Mesothelial cell of epicardium (in vitro differentiated cells): Measurements from ENCODE around the gene HJV. TPM values are rescaled to one million over a fixed set of nuclear protein-coding genes. Genes with fewer than 3 reads are reported as not detected.
A peak's percentile ranks its signal among the peaks of the same experiment; 100 is the strongest.

Source experiments
- DNase-seq, 2 experiments: peaks; one replicate each; pipeline ENCODE4 v3.0.0; 2021; ENCODE audit warnings: low spot score in 2 of 2; ENCODE audit not compliant: unreplicated experiment in 2 of 2
- H3K27ac Mint-ChIP-seq: 2 replicates; pipeline ENCODE4 v1.8.0; 2021; ENCODE audit warnings: mixed read lengths
- H3K27me3 Mint-ChIP-seq: 2 replicates; pipeline ENCODE4 v1.8.0; 2021; ENCODE audit warnings: low read depth, mixed read lengths
- H3K36me3 Mint-ChIP-seq: 2 replicates; pipeline ENCODE4 v1.8.0; 2021; ENCODE audit warnings: mixed read lengths
- H3K4me1 Mint-ChIP-seq: 2 replicates; pipeline ENCODE4 v1.8.0; 2021; ENCODE audit warnings: mixed read lengths
- H3K4me3 Mint-ChIP-seq: 2 replicates; pipeline ENCODE4 v1.8.0; 2021; ENCODE audit warnings: mild to moderate bottlenecking, moderate library complexity, mixed read lengths
- H3K9me3 Mint-ChIP-seq: 2 replicates; pipeline ENCODE4 v1.8.0; 2021; ENCODE audit warnings: mixed read lengths
- total RNA-seq: library from RNA; stranded (reverse); gene quantifications from 3 replicates; pipeline ENCODE4 v1.2.1, GENCODE V29; 2021
- TF ChIP-seq, protein P1 (sequence below): fragments of 200-600 bp; sonication (generic); IDR thresholded peaks from one replicate; pipeline ENCODE4 v1.5.0; 2021; ENCODE audit warnings: antibody characterized with exemption; ENCODE audit not compliant: unreplicated experiment

Gene HJV
- total RNA-seq, 1 donor from 2014 or later: not detected

- Mint-ChIP-seq H3K4me3 (no peak overlapping the region), H3K36me3 (no peaks in the 10 kb centered on the region), H3K27me3 (no peaks in the 10 kb centered on the region), H3K9me3 (no peaks in the 10 kb centered on the region), H3K4me1 (peaks cover 24% of the 10 kb centered on the region), H3K27ac (peak overlapping the region; percentile 82)
- TF ChIP-seq, protein P1, sequence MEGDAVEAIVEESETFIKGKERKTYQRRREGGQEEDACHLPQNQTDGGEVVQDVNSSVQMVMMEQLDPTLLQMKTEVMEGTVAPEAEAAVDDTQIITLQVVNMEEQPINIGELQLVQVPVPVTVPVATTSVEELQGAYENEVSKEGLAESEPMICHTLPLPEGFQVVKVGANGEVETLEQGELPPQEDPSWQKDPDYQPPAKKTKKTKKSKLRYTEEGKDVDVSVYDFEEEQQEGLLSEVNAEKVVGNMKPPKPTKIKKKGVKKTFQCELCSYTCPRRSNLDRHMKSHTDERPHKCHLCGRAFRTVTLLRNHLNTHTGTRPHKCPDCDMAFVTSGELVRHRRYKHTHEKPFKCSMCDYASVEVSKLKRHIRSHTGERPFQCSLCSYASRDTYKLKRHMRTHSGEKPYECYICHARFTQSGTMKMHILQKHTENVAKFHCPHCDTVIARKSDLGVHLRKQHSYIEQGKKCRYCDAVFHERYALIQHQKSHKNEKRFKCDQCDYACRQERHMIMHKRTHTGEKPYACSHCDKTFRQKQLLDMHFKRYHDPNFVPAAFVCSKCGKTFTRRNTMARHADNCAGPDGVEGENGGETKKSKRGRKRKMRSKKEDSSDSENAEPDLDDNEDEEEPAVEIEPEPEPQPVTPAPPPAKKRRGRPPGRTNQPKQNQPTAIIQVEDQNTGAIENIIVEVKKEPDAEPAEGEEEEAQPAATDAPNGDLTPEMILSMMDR: no peak
- DNase-seq: no peak
Measured at GRCh38 chr1:145985129-145985501, 36.4 kb downstream of the HJV start.

DNA sequence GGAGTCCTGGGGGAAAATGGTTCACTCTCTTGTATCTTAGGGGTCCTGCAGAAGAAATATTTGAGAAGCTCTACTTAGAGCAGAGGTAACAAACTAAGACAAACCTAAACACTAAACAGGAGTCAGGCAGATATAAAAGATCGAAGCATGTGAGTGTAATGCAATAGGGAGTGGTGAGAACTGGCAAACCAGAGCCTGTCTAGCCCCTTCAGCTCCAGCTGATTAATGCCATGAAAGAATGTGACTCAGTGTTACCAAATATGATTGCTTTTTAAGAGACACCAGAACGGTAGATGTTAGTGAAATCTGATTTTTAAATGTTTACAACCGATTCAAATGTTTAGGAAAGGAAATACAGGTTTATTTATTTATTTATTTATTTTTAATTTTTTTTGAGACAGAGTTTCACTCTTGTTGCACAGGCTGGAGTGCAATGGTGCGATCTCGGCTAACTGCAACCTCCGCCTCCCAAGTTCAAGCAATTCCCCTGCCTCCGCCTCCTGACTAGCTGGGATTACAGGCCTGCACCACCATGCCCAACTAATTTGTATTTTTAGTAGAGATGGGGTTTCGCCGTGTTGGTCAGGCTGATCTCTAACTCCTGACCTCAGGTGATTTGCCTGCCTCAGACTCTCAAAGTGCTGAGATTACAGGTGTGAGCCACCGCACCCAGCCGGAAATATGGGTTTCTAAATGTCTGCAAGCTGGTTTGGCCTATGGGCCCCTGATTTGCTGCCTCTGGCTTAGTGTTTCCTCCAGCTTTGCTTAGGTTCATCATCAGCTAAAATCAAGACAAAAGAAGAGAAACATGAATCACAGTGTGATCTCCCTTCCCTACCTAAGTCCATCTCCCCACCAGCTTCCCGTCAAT, 37.3 kb downstream of the HJV start:
- Mint-ChIP-seq H3K9me3 (no peaks in the 10 kb centered on the region), H3K27ac (peak overlapping the region; percentile 82), H3K4me1 (peaks cover 24% of the 10 kb centered on the region), H3K4me3 (no peak overlapping the region), H3K27me3 (no peaks in the 10 kb centered on the region), H3K36me3 (no peaks in the 10 kb centered on the region)
- TF ChIP-seq, protein P1: no peak
- DNase-seq: no peak

GRCh38 chr1:145983206-145983675, 38.3 kb downstream of the HJV start:
- H3K9me3 Mint-ChIP-seq: no peaks in the 10 kb centered on the region
- no peaks in the 10 kb centered on the region for H3K27me3 Mint-ChIP-seq
- H3K27ac Mint-ChIP-seq: peak overlapping the region; percentile 28
- no peak overlapping the region for H3K4me3 Mint-ChIP-seq
- H3K4me1 Mint-ChIP-seq: peaks cover 24% of the 10 kb centered on the region
- TF ChIP-seq, protein P1: no peak
- no peaks in the 10 kb centered on the region for H3K36me3 Mint-ChIP-seq
- no peak for DNase-seq

- no peak for DNase-seq
- Mint-ChIP-seq H3K4me1 (peaks cover 21% of the 10 kb centered on the region), H3K27me3 (no peaks in the 10 kb centered on the region), H3K36me3 (no peaks in the 10 kb centered on the region), H3K27ac (peak overlapping the region; percentile 27), H3K4me3 (no peak overlapping the region), H3K9me3 (no peaks in the 10 kb centered on the region)
- TF ChIP-seq, protein P1: no peak
Measured at GRCh38 chr1:145982010-145982723, 39.4 kb downstream of the HJV start.

GRCh38 chr1:145980457-145980994, 41.0 kb downstream of the HJV start:
- Mint-ChIP-seq H3K36me3 (no peaks in the 10 kb centered on the region), H3K4me1 (peaks cover 15% of the 10 kb centered on the region), H3K4me3 (no peak overlapping the region), H3K9me3 (no peaks in the 10 kb centered on the region), H3K27me3 (no peaks in the 10 kb centered on the region), H3K27ac (no peak overlapping the region)
- TF ChIP-seq, protein P1: no peak
- DNase-seq: no peak
